GM12873 (cell line): ENCODE results near the gene CLN3.

ENCODE experiments used
- CTCF ChIP-seq: IDR thresholded peaks from 2 replicates; pipeline ENCODE4 v1.5.1; 2012; ENCODE audit warnings: low read depth, mild to moderate bottlenecking, moderate library complexity, low read length, control low read depth; ENCODE audit not compliant: insufficient read depth; ENCODE audit errors: missing control alignments

CLN3 gene

GRCh38 chr16:28524681-28525171 lies 32.9 kb upstream of the CLN3 start:
- TF ChIP-seq CTCF: no peak

- no peak for TF ChIP-seq CTCF
These were observed 30.9 kb upstream of the CLN3 start for GRCh38 chr16:28522792-28523191.

- no peak for TF ChIP-seq CTCF
These were observed 29.6 kb upstream of the CLN3 start for GRCh38 chr16:28521436-28521835.

GRCh38 chr16:28520672-28521071 lies 28.8 kb upstream of the CLN3 start:
- no peak for TF ChIP-seq CTCF

- TF ChIP-seq CTCF: no peak
These were observed 22.4 kb upstream of the CLN3 start for GRCh38 chr16:28514246-28514645.

GRCh38 chr16:28513484-28514181 lies 21.8 kb upstream of the CLN3 start:
- no peak for TF ChIP-seq CTCF

- TF ChIP-seq CTCF: no peak
These were observed 20.2 kb upstream of the CLN3 start for GRCh38 chr16:28511801-28512789.
